ENCODE data around the gene PTPA. TPM values are rescaled to one million over a fixed set of nuclear protein-coding genes. Genes with fewer than 3 reads are reported as not detected.
A peak's percentile ranks its signal among the peaks of the same experiment; 100 is the strongest.

Gene PTPA
- polyA plus RNA-seq, 1 donor from 2014 or later: 62.8 TPM

- Histone ChIP-seq H3K9me3 (ENCODE audit: low read length) (no peaks in the 10 kb centered on the region), H3K9me2 (ENCODE audit: insufficient read depth, low read length) (no peaks in the 10 kb centered on the region), H3K4me3 (ENCODE audit: low read length) (peak overlapping the region; percentile 58), H4K20me1 (ENCODE audit: insufficient read depth) (no peaks in the 10 kb centered on the region), H3K4me2 (ENCODE audit: low read length) (peak overlapping the region; percentile 42), H3K36me3 (ENCODE audit: insufficient read depth, low read length) (no peaks in the 10 kb centered on the region), H3K27ac (ENCODE audit: low read length) (peak overlapping the region; percentile 99), H2AFZ (ENCODE audit: low read depth, low read length) (no peak overlapping the region), H3K9ac (ENCODE audit: low read length) (peak overlapping the region; percentile 96), H3K79me2 (replicated peaks; ENCODE audit: insufficient read depth, low read length) (no peaks in the 10 kb centered on the region), H3K27me3 (ENCODE audit: insufficient read depth, low read depth, low read length) (no peaks in the 10 kb centered on the region), H3F3A (ENCODE audit: insufficient read depth, low read length, poor library complexity, severe bottlenecking) (no peaks in the 10 kb centered on the region)
- TF ChIP-seq EZH2 (IDR thresholded peaks at IDR 0.05; ENCODE audit: borderline replicate concordance, insufficient read depth, low read length, poor library complexity, severe bottlenecking) (no peak), REST (IDR thresholded peaks at IDR 0.05; ENCODE audit: borderline replicate concordance) (no peak), RAD21 (conservative IDR thresholded peaks at IDR 0.05) (peak; percentile 96), EP300 (conservative IDR thresholded peaks at IDR 0.05; ENCODE audit: poor library complexity, severe bottlenecking) (no peak), MXI1 (conservative IDR thresholded peaks at IDR 0.05; ENCODE audit: poor library complexity, severe bottlenecking) (peak; percentile 86), TAF1 (IDR thresholded peaks at IDR 0.05; ENCODE audit: low read depth) (no peak), CTCF (IDR thresholded peaks at IDR 0.05; ENCODE audit: poor library complexity, severe bottlenecking) (peak; percentile 96), SMC3 (conservative IDR thresholded peaks at IDR 0.05; ENCODE audit: poor library complexity) (peak; percentile 95), POLR2AphosphoS5 (IDR thresholded peaks at IDR 0.05) (no peak)
These were observed 28.2 kb downstream of the PTPA start for GRCh38 chr9:129139233-129139992.

GRCh38 chr9:129139993-129140396 lies 28.8 kb downstream of the PTPA start:
- peak overlapping the region; percentile 58 for H3K4me3 ChIP-seq (ENCODE audit: low read length)
- no peaks in the 10 kb centered on the region for H3F3A ChIP-seq (ENCODE audit: insufficient read depth, low read length, poor library complexity, severe bottlenecking)
- no peaks in the 10 kb centered on the region for H3K36me3 ChIP-seq (ENCODE audit: insufficient read depth, low read length)
- H3K27ac ChIP-seq (ENCODE audit: low read length): peak overlapping the region; percentile 99
- no peaks in the 10 kb centered on the region for H3K27me3 ChIP-seq (ENCODE audit: insufficient read depth, low read depth, low read length)
- no peaks in the 10 kb centered on the region for H3K79me2 ChIP-seq (replicated peaks; ENCODE audit: insufficient read depth, low read length)
- H3K9me3 ChIP-seq (ENCODE audit: low read length): no peaks in the 10 kb centered on the region
- no peaks in the 10 kb centered on the region for H4K20me1 ChIP-seq (ENCODE audit: insufficient read depth)
- peak overlapping the region; percentile 52 for H3K4me2 ChIP-seq (ENCODE audit: low read length)
- H3K9me2 ChIP-seq (ENCODE audit: insufficient read depth, low read length): no peaks in the 10 kb centered on the region
- H3K9ac ChIP-seq (ENCODE audit: low read length): peak overlapping the region; percentile 96
- H2AFZ ChIP-seq (ENCODE audit: low read depth, low read length): no peak overlapping the region
- TF ChIP-seq EZH2 (IDR thresholded peaks at IDR 0.05; ENCODE audit: borderline replicate concordance, insufficient read depth, low read length, poor library complexity, severe bottlenecking) (no peak), TAF1 (IDR thresholded peaks at IDR 0.05; ENCODE audit: low read depth) (peak; percentile 49), MXI1 (conservative IDR thresholded peaks at IDR 0.05; ENCODE audit: poor library complexity, severe bottlenecking) (no peak), POLR2AphosphoS5 (IDR thresholded peaks at IDR 0.05) (peak; percentile 93), RAD21 (conservative IDR thresholded peaks at IDR 0.05) (peak; percentile 22), SMC3 (conservative IDR thresholded peaks at IDR 0.05; ENCODE audit: poor library complexity) (no peak), REST (IDR thresholded peaks at IDR 0.05; ENCODE audit: borderline replicate concordance) (peak; percentile 39), EP300 (conservative IDR thresholded peaks at IDR 0.05; ENCODE audit: poor library complexity, severe bottlenecking) (peak; percentile 89), CTCF (IDR thresholded peaks at IDR 0.05; ENCODE audit: poor library complexity, severe bottlenecking) (no peak)
